Loucy (cell line): ENCODE results near the gene GTSF1L.

ENCODE experiments used
- CTCF ChIP-seq: fragments of 200-600 bp; sonication (generic); conservative IDR thresholded peaks from 2 replicates; pipeline ENCODE4 v1.5.1; 2014; ENCODE audit warnings: mild to moderate bottlenecking, antibody characterized with exemption, low read length
- EZH2phosphoT487 ChIP-seq: fragments of 200-600 bp; IDR thresholded peaks from 2 replicates; pipeline ENCODE4 v1.6.1; 2018; ENCODE audit warnings: antibody characterized with exemption, mild to moderate bottlenecking, moderate library complexity, borderline replicate concordance

DNA sequence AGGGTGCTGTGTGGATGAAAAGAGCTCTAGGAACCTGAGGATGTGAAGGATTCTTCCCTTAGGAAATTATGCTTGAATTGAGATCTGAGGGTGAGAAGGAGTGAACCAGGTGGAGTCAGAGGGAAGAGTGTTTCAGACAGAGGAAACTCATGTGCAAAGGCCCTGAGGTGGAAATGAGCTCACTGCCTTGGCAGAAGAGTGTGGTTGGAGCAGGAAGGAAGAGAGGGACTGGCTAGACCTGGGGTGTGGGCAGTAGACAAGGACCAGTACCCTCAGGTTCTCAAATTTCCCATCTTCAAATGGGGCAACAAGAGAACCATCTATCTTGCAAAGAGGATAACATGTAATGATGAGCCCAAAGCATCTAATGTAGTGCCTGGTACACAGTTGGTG lies 24.0 kb upstream of the GTSF1L start:
- TF ChIP-seq EZH2phosphoT487, result no peak
- TF ChIP-seq CTCF, result no peak
